Keratinocyte (primary cell): Measurements from ENCODE around the gene DEPDC1. TPM values are rescaled to one million over a fixed set of nuclear protein-coding genes. Genes with fewer than 3 reads are reported as not detected.
A peak's percentile ranks its signal among the peaks of the same experiment; 100 is the strongest.

Experiments used
- DNase-seq: peaks from one replicate; pipeline ENCODE4 v3.0.0-alpha.2; 2011; ENCODE audit warnings: low read depth, missing footprints, low spot score
- FAIRE-seq: peaks from 2 replicates; lab custom pipeline; 2011; peaks lifted over from hg19 to GRCh38; lab: Jason Lieb, UNC
- H2AFZ ChIP-seq: 2 replicates; pipeline ENCODE4 v1.6.0; 2012; ENCODE audit warnings: low read length, control low read depth, inconsistent platforms; ENCODE audit not compliant: control insufficient read depth
- H3K27ac ChIP-seq: 2 replicates; pipeline ENCODE4 v1.5.1; 2011; ENCODE audit warnings: low read length; ENCODE audit not compliant: control insufficient read depth, insufficient read depth
- H3K27me3 ChIP-seq: 3 replicates; pipeline ENCODE4 v1.6.0; 2011; ENCODE audit warnings: low read length; ENCODE audit not compliant: control insufficient read depth, insufficient read depth; ENCODE audit errors: extremely low read depth
- H3K36me3 ChIP-seq, 2 experiments: 2 replicates in 1 of 2; 3 replicates in 1 of 2; pipeline ENCODE4 v1.5.1; 2011; ENCODE audit warnings: low read length in 2 of 2, mild to moderate bottlenecking in 1 of 2; ENCODE audit not compliant: control insufficient read depth in 2 of 2, insufficient read depth in 2 of 2; ENCODE audit errors: extremely low read depth in 1 of 2
- H3K4me1 ChIP-seq: 3 replicates; pipeline ENCODE4 v1.5.1; 2011; ENCODE audit warnings: low read length; ENCODE audit not compliant: control insufficient read depth, insufficient read depth; ENCODE audit errors: extremely low read depth
- H3K4me2 ChIP-seq: 3 replicates; pipeline ENCODE4 v1.6.0; 2011; ENCODE audit warnings: low read depth, low read length; ENCODE audit not compliant: control insufficient read depth, insufficient read depth; ENCODE audit errors: extremely low read depth
- H3K4me3 ChIP-seq, 3 experiments: fragments of 200-600 bp in 1 of 3; sonication (generic) in 1 of 3; 2 replicates in 2 of 3; 3 replicates in 1 of 3; pipeline ENCODE4 v1.5.1; 2011 to 2016; ENCODE audit warnings: low read length in 3 of 3, mild to moderate bottlenecking in 3 of 3, control low read depth in 2 of 3, inconsistent platforms in 1 of 3, low read depth in 1 of 3, mixed read lengths in 1 of 3, mixed run types in 1 of 3, moderate library complexity in 1 of 3; ENCODE audit not compliant: control insufficient read depth in 2 of 3, insufficient read depth in 2 of 3; ENCODE audit errors: extremely low read depth in 1 of 3
- H3K79me2 ChIP-seq: 2 replicates; pipeline ENCODE4 v1.6.0; 2012; ENCODE audit warnings: low read length; ENCODE audit not compliant: control insufficient read depth, insufficient read depth
- H3K9ac ChIP-seq: 3 replicates; pipeline ENCODE4 v1.6.0; 2011; ENCODE audit warnings: low read length; ENCODE audit not compliant: control insufficient read depth, insufficient read depth; ENCODE audit errors: extremely low read depth
- H3K9me1 ChIP-seq: 3 replicates; pipeline ENCODE4 v1.6.0; 2011; ENCODE audit warnings: low read length; ENCODE audit not compliant: control insufficient read depth, insufficient read depth; ENCODE audit errors: extremely low read depth
- H3K9me3 ChIP-seq: 2 replicates; pipeline ENCODE4 v1.5.1; 2012; ENCODE audit warnings: low read depth, low read length; ENCODE audit not compliant: control insufficient read depth
- H4K20me1 ChIP-seq: 3 replicates; pipeline ENCODE4 v1.6.0; 2011; ENCODE audit warnings: low read length; ENCODE audit not compliant: control insufficient read depth, insufficient read depth; ENCODE audit errors: extremely low read depth
- EZH2 ChIP-seq: IDR thresholded peaks from one replicate; pipeline ENCODE4 v1.6.1; 2012; ENCODE audit warnings: inconsistent platforms, mild to moderate bottlenecking, low read length, moderate library complexity
- dilution Hi-C: fragments of 300-500 bp; cut with MboI; formaldehyde crosslinking; loops from one replicate; pipeline ENCODE4 v1.7.0; 2020; ENCODE audit warnings: low sequenced_read_pairs; ENCODE audit not compliant: extremely low pct_ligation_motif_present
- polyA plus RNA-seq, 5 experiments: library from polyadenylated mRNA; depleted of rRNA in 3 of 5; stranded (reverse) in 3 of 5; stranded (forward) in 1 of 5; unstranded in 1 of 5; fragments of >200 nt; gene quantifications; 1 replicate in 1 of 5; 2 replicates in 3 of 5; 3 replicates in 1 of 5; pipeline versions ENCODE4 v1.2.1 to v1.2.3, GENCODE V29; 2011 to 2012; ENCODE audit warnings: missing spikeins in 2 of 5, low read depth in 1 of 5, low replicate concordance in 1 of 5
- TF ChIP-seq, protein P1 (sequence below), 3 experiments: IDR thresholded peaks in 1 of 3; conservative IDR thresholded peaks in 1 of 3; optimal IDR thresholded peaks in 1 of 3; 2 replicates in 2 of 3; 3 replicates in 1 of 3; pipeline versions ENCODE3 to v1.5.1; 2011; ENCODE audit warnings: low read length in 3 of 3, mild to moderate bottlenecking in 3 of 3, moderate library complexity in 2 of 3, control low read depth in 1 of 3, inconsistent platforms in 1 of 3; ENCODE audit not compliant: insufficient read depth in 2 of 3; ENCODE audit errors: extremely low read depth in 1 of 3

The DEPDC1 gene
- polyA plus RNA-seq, 1 donor (not counting 4 experiments of a cell fraction or from before 2014, with no cell fraction given) = 11.2 TPM

DNA sequence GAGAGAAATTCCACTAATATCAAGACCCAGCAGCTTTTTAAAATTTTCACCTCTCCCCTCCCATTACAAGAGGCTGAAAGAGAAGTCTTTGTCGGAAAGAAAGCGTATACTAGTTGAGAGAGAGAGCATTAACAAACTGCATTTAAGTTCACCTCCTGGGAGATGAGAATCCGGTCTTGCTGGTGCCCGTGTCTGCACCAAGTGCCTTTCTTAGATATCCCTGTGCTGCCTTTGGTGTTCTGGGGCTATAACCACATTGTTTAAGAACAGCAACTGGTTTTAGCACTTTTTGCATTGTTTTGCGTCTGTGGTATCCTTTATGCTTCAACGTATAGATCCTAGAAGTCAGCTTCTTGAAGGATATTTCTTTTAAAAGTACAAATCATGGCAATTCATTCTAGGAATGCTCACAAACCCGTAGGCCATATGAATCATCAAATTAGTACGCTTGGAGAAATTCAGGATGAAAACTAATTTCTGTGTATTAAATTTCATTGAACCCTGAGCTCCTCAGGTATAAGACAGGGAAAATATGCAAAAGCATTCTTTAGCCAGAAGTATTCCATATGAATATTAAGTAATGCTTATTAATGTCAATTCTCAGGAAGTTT lies 43.7 kb downstream of the DEPDC1 start:
- peak; percentile 77 for FAIRE-seq
- no peak for TF ChIP-seq EZH2
- TF ChIP-seq, protein P1, sequence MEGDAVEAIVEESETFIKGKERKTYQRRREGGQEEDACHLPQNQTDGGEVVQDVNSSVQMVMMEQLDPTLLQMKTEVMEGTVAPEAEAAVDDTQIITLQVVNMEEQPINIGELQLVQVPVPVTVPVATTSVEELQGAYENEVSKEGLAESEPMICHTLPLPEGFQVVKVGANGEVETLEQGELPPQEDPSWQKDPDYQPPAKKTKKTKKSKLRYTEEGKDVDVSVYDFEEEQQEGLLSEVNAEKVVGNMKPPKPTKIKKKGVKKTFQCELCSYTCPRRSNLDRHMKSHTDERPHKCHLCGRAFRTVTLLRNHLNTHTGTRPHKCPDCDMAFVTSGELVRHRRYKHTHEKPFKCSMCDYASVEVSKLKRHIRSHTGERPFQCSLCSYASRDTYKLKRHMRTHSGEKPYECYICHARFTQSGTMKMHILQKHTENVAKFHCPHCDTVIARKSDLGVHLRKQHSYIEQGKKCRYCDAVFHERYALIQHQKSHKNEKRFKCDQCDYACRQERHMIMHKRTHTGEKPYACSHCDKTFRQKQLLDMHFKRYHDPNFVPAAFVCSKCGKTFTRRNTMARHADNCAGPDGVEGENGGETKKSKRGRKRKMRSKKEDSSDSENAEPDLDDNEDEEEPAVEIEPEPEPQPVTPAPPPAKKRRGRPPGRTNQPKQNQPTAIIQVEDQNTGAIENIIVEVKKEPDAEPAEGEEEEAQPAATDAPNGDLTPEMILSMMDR (optimal IDR thresholded peaks at IDR 0.05 in 1 of 3, IDR thresholded peaks at IDR 0.05 in 1 of 3, conservative IDR thresholded peaks at IDR 0.05 in 1 of 3; ENCODE audit: extremely low read depth in 1 of 3, insufficient read depth in 2 of 3, low read length in 3 of 3) = no peak

DNA sequence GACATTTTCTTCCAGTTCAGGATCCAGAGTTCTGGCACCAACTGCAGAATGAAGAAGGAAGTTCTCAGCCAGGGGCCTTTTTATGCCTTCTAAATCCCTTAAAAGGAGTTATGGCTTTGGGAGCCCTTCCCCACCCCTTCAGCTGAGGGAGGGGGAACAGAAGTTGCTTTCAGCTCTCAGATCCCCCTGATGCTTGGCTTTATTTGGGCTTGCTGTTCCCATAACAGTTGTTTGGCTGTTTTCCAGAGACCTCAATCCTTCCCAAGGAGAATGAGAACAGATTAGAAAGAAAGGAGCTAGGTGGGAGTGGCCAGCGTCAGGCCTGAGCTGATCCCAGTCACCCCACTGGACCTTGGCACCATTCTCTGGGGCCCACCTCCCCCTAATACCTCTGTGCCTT lies 47.0 kb downstream of the DEPDC1 start, which contains the start of gene RPE65:
TSS of gene RPE65 (minus strand) at position 54 of the 400 bp plus-strand sequence. CDS start at position 5, 49 bp downstream.
- H3K9me3 ChIP-seq = no peaks in the 10 kb centered on the region
- H3K79me2 ChIP-seq = no peaks in the 10 kb centered on the region
- DNase-seq (no peak), FAIRE-seq (no peak)
- H3K4me2 ChIP-seq = no peak within 1 kb of the TSS
- TF ChIP-seq, protein P1 (optimal IDR thresholded peaks at IDR 0.05 in 1 of 3, IDR thresholded peaks at IDR 0.05 in 1 of 3, conservative IDR thresholded peaks at IDR 0.05 in 1 of 3; ENCODE audit: extremely low read depth in 1 of 3, insufficient read depth in 2 of 3, low read length in 3 of 3) = no peak
- no peak for TF ChIP-seq EZH2
- peaks cover 24% of the 10 kb centered on the region for H3K4me1 ChIP-seq
- no peaks in the 10 kb centered on the region for H3K27me3 ChIP-seq
- dilution Hi-C loops = no loop called here
- H3K9me1 ChIP-seq = no peaks in the 10 kb centered on the region
- H3K4me3 ChIP-seq = no peak within 1 kb of the TSS
- H2AFZ ChIP-seq = no peak within 1 kb of the TSS
- no peak within 1 kb of the TSS for H3K27ac ChIP-seq
- H4K20me1 ChIP-seq = no peaks in the 10 kb centered on the region
- no peak within 1 kb of the TSS for H3K9ac ChIP-seq
- no peaks in the 10 kb centered on the region for H3K36me3 ChIP-seq

More for the DNA sequence above, 43.7 kb downstream of the DEPDC1 start:
- H3K27ac ChIP-seq = peak overlapping the region; percentile 65
- DNase-seq = peak; percentile 32
- H3K9ac ChIP-seq = no peak overlapping the region
- peak overlapping the region in 1 of 3 experiments; percentile 9 for H3K4me3 ChIP-seq
- H3K36me3 ChIP-seq = no peaks in the 10 kb centered on the region
- no peaks in the 10 kb centered on the region for H4K20me1 ChIP-seq
- H3K9me3 ChIP-seq = no peaks in the 10 kb centered on the region
- H3K4me1 ChIP-seq = peaks cover 24% of the 10 kb centered on the region
- H2AFZ ChIP-seq = peak overlapping the region; percentile 84
- H3K9me1 ChIP-seq = no peaks in the 10 kb centered on the region
- dilution Hi-C loops = no loop called here
- H3K79me2 ChIP-seq = no peaks in the 10 kb centered on the region
- H3K27me3 ChIP-seq = no peaks in the 10 kb centered on the region
- H3K4me2 ChIP-seq = peak overlapping the region; percentile 60
